Common myeloid progenitor, CD34-positive (primary cell): Measurements from ENCODE around the gene PCDH15.

Source experiments
- CTCF ChIA-PET: fragments of 350-600 bp; sonication (Branson Sonifier 250); formaldehyde crosslinking; loops from one replicate; lab custom pipeline; 2021; ENCODE audit warnings: antibody characterized with exemption; lab: Charles Lee
- POLR2A ChIA-PET: fragments of 350-600 bp; sonication (Branson Sonifier 250); formaldehyde crosslinking; loops from one replicate; lab custom pipeline; 2021; ENCODE audit warnings: antibody characterized with exemption; lab: Charles Lee
- DNase-seq, 3 donors: peaks; one replicate each; pipeline versions ENCODE4 v3.0.0 to v3.0.0-alpha.2; 2013
- H3K27ac ChIP-seq, 2 experiments: 1 replicate in 1 of 2; 2 replicates in 1 of 2; pipeline ENCODE4 v1.7.0; 2013; ENCODE audit warnings: inconsistent platforms in 2 of 2, low read length in 2 of 2, mild to moderate bottlenecking in 2 of 2, low read depth in 1 of 2, moderate library complexity in 1 of 2; ENCODE audit not compliant: severe bottlenecking in 2 of 2, insufficient read depth in 1 of 2, poor library complexity in 1 of 2
- H3K27me3 ChIP-seq, 5 experiments: replicated peaks in 2 of 5; 1 replicate in 3 of 5; 2 replicates in 2 of 5; pipeline versions ENCODE4 v1.6.1 to v1.7.0; 2013; ENCODE audit warnings: low read length in 4 of 5, mild to moderate bottlenecking in 2 of 5, moderate library complexity in 2 of 5, inconsistent platforms in 1 of 5; ENCODE audit not compliant: insufficient read depth in 5 of 5, control insufficient read depth in 4 of 5
- H3K36me3 ChIP-seq, 4 experiments: 1 replicate in 2 of 4; 2 replicates in 2 of 4; pipeline versions ENCODE4 v1.6.1 to v1.7.0; 2013; ENCODE audit warnings: low read length in 3 of 4, control low read depth in 1 of 4, mild to moderate bottlenecking in 1 of 4; ENCODE audit not compliant: control insufficient read depth in 4 of 4, insufficient read depth in 4 of 4
- H3K4me1 ChIP-seq, 4 experiments: 1 replicate in 3 of 4; 2 replicates in 1 of 4; pipeline versions ENCODE4 v1.6.1 to v1.7.1; 2013; ENCODE audit warnings: low read length in 3 of 4, mild to moderate bottlenecking in 3 of 4, control low read depth in 1 of 4, inconsistent platforms in 1 of 4, moderate library complexity in 1 of 4; ENCODE audit not compliant: control insufficient read depth in 4 of 4, insufficient read depth in 4 of 4; ENCODE audit errors: control extremely low read depth in 1 of 4
- H3K4me3 ChIP-seq, 7 experiments: 1 replicate in 4 of 7; 2 replicates in 3 of 7; pipeline versions ENCODE4 v1.5.1 to v1.7.0; 2013; ENCODE audit warnings: mild to moderate bottlenecking in 7 of 7, low read length in 6 of 7, moderate library complexity in 6 of 7, inconsistent platforms in 2 of 7, low read depth in 2 of 7, control low read depth in 1 of 7; ENCODE audit not compliant: insufficient read depth in 4 of 7, control insufficient read depth in 1 of 7; ENCODE audit errors: extremely low read depth in 1 of 7
- H3K9me3 ChIP-seq, 5 experiments: 1 replicate in 4 of 5; 2 replicates in 1 of 5; pipeline versions ENCODE4 v1.6.1 to v1.7.1; 2013; ENCODE audit warnings: low read length in 4 of 5, mild to moderate bottlenecking in 2 of 5, inconsistent platforms in 1 of 5, low read depth in 1 of 5, moderate library complexity in 1 of 5; ENCODE audit not compliant: control insufficient read depth in 4 of 5, insufficient read depth in 2 of 5; ENCODE audit errors: control extremely low read depth in 1 of 5
- WGBS: methylation state at CpG from one replicate; pipeline ENCODE4 v1.1.5; 2013; ENCODE audit not compliant: insufficient coverage; 5-methylcytosine and 5-hydroxymethylcytosine counted together

PCDH15 gene

GRCh38 chr10:54585572-54585971 is 215.5 kb downstream of the PCDH15 start:
- Histone ChIP-seq H3K36me3 (no peaks in the 10 kb centered on the region), H3K27me3 (no peaks in the 10 kb centered on the region), H3K9me3 (no peaks in the 10 kb centered on the region), H3K27ac (no peak overlapping the region), H3K4me1 (no peaks in the 10 kb centered on the region), H3K4me3 (no peak overlapping the region)
- ChIA-PET CTCF (no interaction called here), POLR2A (no interaction called here)
- peak in 1 of 3 donors; percentile 2 for DNase-seq
- WGBS = no CpG with 5 or more reads among the region's 2 CpGs

DNA sequence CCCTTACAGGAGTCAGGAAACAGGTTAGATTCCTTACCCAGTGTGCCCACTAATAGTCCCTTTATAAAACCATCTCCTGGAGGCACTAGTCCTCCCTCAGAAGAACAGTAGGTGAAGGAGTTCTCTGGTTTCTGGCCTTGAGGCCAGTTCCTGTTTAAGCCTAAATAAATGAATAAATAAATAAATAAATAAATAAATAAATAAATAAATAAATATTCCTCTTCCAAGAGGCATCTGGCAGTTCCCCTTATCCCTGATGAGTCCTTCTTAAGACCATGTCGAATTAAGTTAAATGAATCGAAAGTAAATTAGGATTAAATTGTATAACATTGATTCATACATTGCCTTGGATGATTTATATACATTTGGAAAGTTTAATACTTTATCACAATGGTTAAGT is 223.3 kb downstream of the PCDH15 start:
- ChIA-PET POLR2A (no interaction called here), CTCF (no interaction called here)
- no peak overlapping the region for H3K27ac ChIP-seq
- H3K27me3 ChIP-seq = no peaks in the 10 kb centered on the region
- no peaks in the 10 kb centered on the region for H3K4me1 ChIP-seq
- H3K4me3 ChIP-seq = no peak overlapping the region
- no peaks in the 10 kb centered on the region for H3K9me3 ChIP-seq
- H3K36me3 ChIP-seq = no peaks in the 10 kb centered on the region
- DNase-seq = no peak
- WGBS = no CpG with 5 or more reads among the region's 2 CpGs

- no peak overlapping the region for H3K27ac ChIP-seq
- ChIA-PET CTCF (no interaction called here), POLR2A (no interaction called here)
- no CpG with 5 or more reads among the region's 5 CpGs for WGBS
- no peaks in the 10 kb centered on the region for H3K36me3 ChIP-seq
- H3K4me1 ChIP-seq = no peaks in the 10 kb centered on the region
- no peaks in the 10 kb centered on the region for H3K27me3 ChIP-seq
- H3K9me3 ChIP-seq = no peaks in the 10 kb centered on the region
- no peak overlapping the region for H3K4me3 ChIP-seq
- DNase-seq = no peak
Measured at GRCh38 chr10:54576541-54576940, 224.5 kb downstream of the PCDH15 start.

GRCh38 chr10:54559498-54559897 is 241.5 kb downstream of the PCDH15 start:
- POLR2A ChIA-PET = no interaction called here
- H3K4me1 ChIP-seq = no peaks in the 10 kb centered on the region
- no peaks in the 10 kb centered on the region for H3K9me3 ChIP-seq
- no peaks in the 10 kb centered on the region for H3K36me3 ChIP-seq
- H3K27me3 ChIP-seq = no peaks in the 10 kb centered on the region
- DNase-seq = no peak
- H3K27ac ChIP-seq = no peak overlapping the region
- H3K4me3 ChIP-seq = no peak overlapping the region
- CTCF ChIA-PET = no interaction called here

DNA sequence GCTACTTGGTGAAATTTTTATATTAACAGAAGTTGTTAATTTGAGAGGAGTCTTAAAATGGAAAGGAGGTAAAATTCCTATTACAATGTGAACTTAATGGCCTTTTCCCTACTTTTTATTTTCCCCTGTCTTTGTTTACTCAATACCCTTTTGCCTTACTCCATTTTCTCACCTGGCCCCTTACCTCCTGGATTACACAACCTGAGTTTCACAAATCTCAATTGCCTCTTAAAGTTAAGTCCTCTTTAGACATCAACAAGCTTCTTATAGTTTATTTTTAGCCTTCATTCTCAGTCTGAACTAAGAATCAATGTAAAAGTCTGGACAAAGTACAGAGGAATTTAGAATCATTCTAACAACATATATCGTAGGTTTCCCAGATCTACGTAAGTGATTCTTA is 247.0 kb downstream of the PCDH15 start:
- H3K9me3 ChIP-seq = no peaks in the 10 kb centered on the region
- ChIA-PET POLR2A (no interaction called here), CTCF (no interaction called here)
- no peak overlapping the region for H3K4me3 ChIP-seq
- WGBS = no CpG with 5 or more reads among the region's 2 CpGs
- no peak overlapping the region for H3K27ac ChIP-seq
- no peak for DNase-seq
- no peaks in the 10 kb centered on the region for H3K27me3 ChIP-seq
- no peaks in the 10 kb centered on the region for H3K36me3 ChIP-seq
- no peaks in the 10 kb centered on the region for H3K4me1 ChIP-seq

GRCh38 chr10:54550016-54550415 is 251.0 kb downstream of the PCDH15 start:
- H3K27ac ChIP-seq = no peak overlapping the region
- CTCF ChIA-PET = no interaction called here
- no peak for DNase-seq
- no peaks in the 10 kb centered on the region for H3K36me3 ChIP-seq
- no peak overlapping the region for H3K4me3 ChIP-seq
- no peaks in the 10 kb centered on the region for H3K9me3 ChIP-seq
- WGBS = no CpG with 5 or more reads among the region's 3 CpGs
- POLR2A ChIA-PET = no interaction called here
- H3K4me1 ChIP-seq = no peaks in the 10 kb centered on the region
- no peaks in the 10 kb centered on the region for H3K27me3 ChIP-seq

DNA sequence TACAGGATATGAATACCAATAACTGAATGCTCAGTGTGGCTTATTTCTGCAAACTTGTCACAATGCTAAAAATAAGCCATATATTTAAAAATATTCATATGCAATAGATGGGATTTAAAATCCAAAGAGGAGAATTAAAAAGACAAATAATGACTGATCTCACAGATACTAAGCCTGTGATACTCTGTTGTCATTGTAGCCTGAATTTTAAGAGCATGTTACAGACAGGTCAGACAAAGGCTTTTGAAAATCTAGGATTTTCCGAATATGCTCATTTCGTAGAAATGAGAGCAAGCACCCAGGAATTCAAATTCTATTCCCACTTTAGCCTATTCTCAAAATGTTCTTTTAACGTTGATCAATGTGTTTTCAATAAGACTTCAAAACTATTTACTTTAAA is 269.7 kb downstream of the PCDH15 start:
- CTCF ChIA-PET = no interaction called here
- Histone ChIP-seq H3K4me3 (no peak overlapping the region), H3K4me1 (no peaks in the 10 kb centered on the region), H3K27me3 (no peaks in the 10 kb centered on the region), H3K36me3 (no peaks in the 10 kb centered on the region), H3K9me3 (no peaks in the 10 kb centered on the region), H3K27ac (no peak overlapping the region)
- no peak for DNase-seq
- POLR2A ChIA-PET = no interaction called here
- no CpG with 5 or more reads among the region's 3 CpGs for WGBS
